Right atrium auricular region (tissue), 2 donors: ENCODE data around the gene ACOX2. TPM values are rescaled to one million over a fixed set of nuclear protein-coding genes. Genes with fewer than 3 reads are reported as not detected.
A peak's percentile ranks its signal among the peaks of the same experiment; 100 is the strongest.

Experiments used
- DNase-seq: peaks from one replicate; pipeline ENCODE4 v3.0.0-alpha.2; 2019; ENCODE audit warnings: low spot score
- H3K27ac ChIP-seq, 2 donors: fragments of 200-600 bp; sonication (generic); 1 replicate in 1 of 2; 2 replicates in 1 of 2; pipeline ENCODE4 v1.5.1; 2016 to 2019
- H3K27me3 ChIP-seq, 2 donors: fragments of 200-600 bp; sonication (generic); one replicate each; pipeline versions ENCODE4 v1.5.1 to v1.6.0; 2017 to 2019
- H3K36me3 ChIP-seq: fragments of 200-600 bp; sonication (generic); one replicate; pipeline ENCODE4 v1.5.1; 2016
- H3K4me1 ChIP-seq, 2 donors: fragments of 200-600 bp; sonication (generic); one replicate each; pipeline versions ENCODE4 v1.5.1 to v1.6.0; 2017 to 2019
- H3K4me3 ChIP-seq, 2 donors: fragments of 200-600 bp; sonication (generic); 1 replicate in 1 of 2; 2 replicates in 1 of 2; pipeline ENCODE4 v1.5.1; 2017 to 2019; ENCODE audit warnings: mild to moderate bottlenecking in 1 of 2, moderate library complexity in 1 of 2
- H3K9me3 ChIP-seq, 2 donors: fragments of 200-600 bp; sonication (generic); one replicate each; pipeline ENCODE4 v1.5.1; 2019
- CTCF ChIP-seq, 2 donors: fragments of 200-600 bp; sonication (generic); IDR thresholded peaks; one replicate each; pipeline ENCODE4 v1.5.1; 2019; ENCODE audit warnings: antibody characterized with exemption in 2 of 2
- total RNA-seq, 2 donors: library from RNA; depleted of rRNA; stranded (reverse); fragments of >200 nt; gene quantifications; one replicate each; pipeline ENCODE4 v1.1.0, GENCODE V29; 2016

The ACOX2 gene
- total RNA-seq, 2 donors from 2014 or later, result 11.5 to 30.2 TPM

GRCh38 chr3:58469096-58469495 lies 67.9 kb downstream of the ACOX2 start:
- Histone ChIP-seq H3K4me1 (peaks cover 0 to 18% of the 10 kb centered on the region in 2 donors), H3K27ac (no peak overlapping the region), H3K27me3 (no peaks in the 10 kb centered on the region), H3K9me3 (no peaks in the 10 kb centered on the region), H3K36me3 (no peaks in the 10 kb centered on the region), H3K4me3 (no peak overlapping the region)
- DNase-seq, result no peak
- no peak for TF ChIP-seq CTCF (IDR thresholded peaks at IDR 0.05)

GRCh38 chr3:58466899-58467563 lies 70.0 kb downstream of the ACOX2 start:
- no peaks in the 10 kb centered on the region for H3K27me3 ChIP-seq
- H3K36me3 ChIP-seq, result no peaks in the 10 kb centered on the region
- no peak for DNase-seq
- H3K9me3 ChIP-seq, result no peaks in the 10 kb centered on the region
- TF ChIP-seq CTCF (IDR thresholded peaks at IDR 0.05), result no peak
- no peak overlapping the region for H3K4me3 ChIP-seq
- H3K4me1 ChIP-seq, result peaks cover 0 to 31% of the 10 kb centered on the region in 2 donors
- no peak overlapping the region for H3K27ac ChIP-seq

- no peak overlapping the region for H3K4me3 ChIP-seq
- no peaks in the 10 kb centered on the region for H3K36me3 ChIP-seq
- TF ChIP-seq CTCF (IDR thresholded peaks at IDR 0.05), result no peak
- no peak overlapping the region for H3K27ac ChIP-seq
- peaks cover 0 to 13% of the 10 kb centered on the region in 2 donors for H3K4me1 ChIP-seq
- DNase-seq, result no peak
- no peaks in the 10 kb centered on the region for H3K27me3 ChIP-seq
- H3K9me3 ChIP-seq, result no peaks in the 10 kb centered on the region
These were observed 72.1 kb downstream of the ACOX2 start for GRCh38 chr3:58464866-58465265.

- no peak for DNase-seq
- Histone ChIP-seq H3K27me3 (no peaks in the 10 kb centered on the region), H3K36me3 (no peaks in the 10 kb centered on the region), H3K4me3 (peak overlapping the region in 1 of 2 donors; percentile 34), H3K9me3 (no peaks in the 10 kb centered on the region), H3K27ac (no peak overlapping the region), H3K4me1 (peaks cover 0 to 13% of the 10 kb centered on the region in 2 donors)
- TF ChIP-seq CTCF (IDR thresholded peaks at IDR 0.05), result peak in 1 of 2 donors; percentile 7
These were observed 73.1 kb downstream of the ACOX2 start for GRCh38 chr3:58463942-58464271.

- Histone ChIP-seq H3K4me3 (peak overlapping the region in 1 of 2 donors; percentile 34), H3K27ac (no peak overlapping the region), H3K4me1 (peaks cover 0 to 13% of the 10 kb centered on the region in 2 donors), H3K36me3 (no peaks in the 10 kb centered on the region), H3K9me3 (no peaks in the 10 kb centered on the region), H3K27me3 (no peaks in the 10 kb centered on the region)
- peak; percentile 70 to 87 for TF ChIP-seq CTCF (IDR thresholded peaks at IDR 0.05)
- DNase-seq, result peak; percentile 80
These were observed 73.6 kb downstream of the ACOX2 start for GRCh38 chr3:58463181-58463941.
